Measurements from ENCODE around the gene PIK3AP1. TPM values are rescaled to one million over a fixed set of nuclear protein-coding genes. Genes with fewer than 3 reads are reported as not detected.
A peak's percentile ranks its signal among the peaks of the same experiment; 100 is the strongest.

PIK3AP1 gene
- total and polyA plus RNA-seq, 10 of the 15 experiments (the other 5 are each of a cell fraction or from before 2014, with no cell fraction given) = 26.2 to 306 (median 119) TPM

DNA sequence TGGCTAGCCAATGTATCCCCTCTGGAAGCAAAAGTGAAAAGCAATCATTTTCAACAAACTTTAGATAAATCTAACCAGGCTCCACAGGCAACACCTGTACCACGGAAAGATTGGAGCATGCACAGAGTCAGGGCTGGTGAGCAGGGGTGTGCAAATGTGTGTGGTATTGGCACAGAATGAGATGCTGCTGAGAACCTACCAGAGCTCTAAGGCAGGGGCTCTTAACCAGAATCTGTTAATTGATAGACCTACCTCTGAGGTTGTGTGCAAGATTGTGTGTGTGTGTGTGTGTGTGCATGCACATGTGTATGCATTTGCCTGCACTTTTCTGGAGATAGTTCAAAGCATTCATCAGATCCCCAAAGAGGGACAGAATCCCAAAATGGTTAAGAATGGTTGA, 62.9 kb downstream of the PIK3AP1 start:
- peaks cover 48% of the 10 kb centered on the region for H3K79me2 ChIP-seq (ENCODE audit: control insufficient read depth, insufficient read depth, low read length)
- H3K36me3 ChIP-seq (ENCODE audit: control insufficient read depth in 2 of 2, insufficient read depth in 2 of 2, low read length in 1 of 2) = peaks cover 16 to 29% of the 10 kb centered on the region in 2 experiments
- POLR2A ChIA-PET = interaction anchor here (0.6 kb wide), 1 partner anchor 12 kb away, joined by 3 read pairs; no protein-coding TSS in a partner anchor
- BruUV-seq (replicated peaks) = no TSS peak
- in situ Hi-C loops (cut with MboI) (no loop called here), intact Hi-C loops (cut with micrococcal nuclease; ENCODE audit: unreplicated experiment) (no loop called here)
- 44% methylated on average over 1 of the region's 1 CpG for WGBS (ENCODE audit: insufficient coverage, insufficient replicate concordance, low lambda C conversion rate, missing lambda C conversion rate)
- H4K20me1 ChIP-seq (ENCODE audit: control insufficient read depth, insufficient read depth) = peaks cover 11% of the 10 kb centered on the region; the same call in 1 of the 2 replicates
- no peak overlapping the region for H3K9ac ChIP-seq (ENCODE audit: control insufficient read depth, insufficient read depth, low read length)
- peaks cover 35% of the 10 kb centered on the region for H3K4me1 ChIP-seq (ENCODE audit: control insufficient read depth, insufficient read depth, low read length)
- H3K27ac ChIP-seq (ENCODE audit: control insufficient read depth, insufficient read depth) = no peak overlapping the region
- DNase-seq (ENCODE audit: low read depth, low spot score) (no peak), ATAC-seq (no peak), FAIRE-seq (no peak)
- 0 out of 2 replicates have a peak overlapping the region, but pooled peaks have one; percentile 30 for H3K4me2 ChIP-seq (ENCODE audit: control insufficient read depth, insufficient read depth)
- SMC1A ChIA-PET (ENCODE audit: uncharacterized antibody, unreplicated experiment) = no interaction called here
- RAD21 ChIA-PET (ENCODE audit: unreplicated experiment) = no interaction called here
- peaks cover 10% of the 10 kb centered on the region; the same call in 2 of the 3 replicates for H3K9me3 ChIP-seq (replicated peaks; ENCODE audit: control insufficient read depth, insufficient read depth, low read length)
- no peak overlapping the region for H2AFZ ChIP-seq (ENCODE audit: control insufficient read depth, low read depth, low read length)
- H3K27me3 ChIP-seq (replicated peaks in 1 of 2; ENCODE audit: control insufficient read depth in 2 of 2, insufficient read depth in 2 of 2, low read length in 1 of 2) = no peaks in the 10 kb centered on the region
- no peak overlapping the region for H3K4me3 ChIP-seq
- CTCF ChIA-PET = interaction anchor here (1.1 kb wide), 1 partner anchor 34 kb away, joined by 3 read pairs; no protein-coding TSS in a partner anchor
- TF ChIP-seq, protein P1, sequence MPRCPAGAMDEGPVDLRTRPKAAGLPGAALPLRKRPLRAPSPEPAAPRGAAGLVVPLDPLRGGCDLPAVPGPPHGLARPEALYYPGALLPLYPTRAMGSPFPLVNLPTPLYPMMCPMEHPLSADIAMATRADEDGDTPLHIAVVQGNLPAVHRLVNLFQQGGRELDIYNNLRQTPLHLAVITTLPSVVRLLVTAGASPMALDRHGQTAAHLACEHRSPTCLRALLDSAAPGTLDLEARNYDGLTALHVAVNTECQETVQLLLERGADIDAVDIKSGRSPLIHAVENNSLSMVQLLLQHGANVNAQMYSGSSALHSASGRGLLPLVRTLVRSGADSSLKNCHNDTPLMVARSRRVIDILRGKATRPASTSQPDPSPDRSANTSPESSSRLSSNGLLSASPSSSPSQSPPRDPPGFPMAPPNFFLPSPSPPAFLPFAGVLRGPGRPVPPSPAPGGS (IDR thresholded peaks at IDR 0.05; ENCODE audit: borderline replicate concordance, insufficient read depth, low read depth, low read length, poor library complexity, severe bottlenecking) = peak; percentile 54
- TF ChIP-seq BMI1 (IDR thresholded peaks at IDR 0.05; ENCODE audit: borderline replicate concordance) = no peak

GRCh38 chr10:96656839-96657238, 63.5 kb downstream of the PIK3AP1 start:
- H2AFZ ChIP-seq (ENCODE audit: control insufficient read depth, low read depth, low read length) = no peak overlapping the region
- no peak for DNase-seq (ENCODE audit: low read depth, low spot score)
- H4K20me1 ChIP-seq (ENCODE audit: control insufficient read depth, insufficient read depth) = peaks cover 11% of the 10 kb centered on the region; the same call in 1 of the 2 replicates
- no TSS peak for BruUV-seq (replicated peaks)
- no peak for ATAC-seq
- H3K79me2 ChIP-seq (ENCODE audit: control insufficient read depth, insufficient read depth, low read length) = peaks cover 47% of the 10 kb centered on the region
- peaks cover 16 to 31% of the 10 kb centered on the region in 2 experiments for H3K36me3 ChIP-seq (ENCODE audit: control insufficient read depth in 2 of 2, insufficient read depth in 2 of 2, low read length in 1 of 2)
- H3K27ac ChIP-seq (ENCODE audit: control insufficient read depth, insufficient read depth) = no peak overlapping the region
- H3K27me3 ChIP-seq (replicated peaks in 1 of 2; ENCODE audit: control insufficient read depth in 2 of 2, insufficient read depth in 2 of 2, low read length in 1 of 2) = no peaks in the 10 kb centered on the region
- no peak overlapping the region for H3K4me2 ChIP-seq (ENCODE audit: control insufficient read depth, insufficient read depth)
- peaks cover 40% of the 10 kb centered on the region for H3K4me1 ChIP-seq (ENCODE audit: control insufficient read depth, insufficient read depth, low read length)
- no peak overlapping the region for H3K9ac ChIP-seq (ENCODE audit: control insufficient read depth, insufficient read depth, low read length)
- SMC1A ChIA-PET (ENCODE audit: uncharacterized antibody, unreplicated experiment) = no interaction called here
- intact Hi-C loops (cut with micrococcal nuclease; ENCODE audit: unreplicated experiment) = no loop called here
- RAD21 ChIA-PET (ENCODE audit: unreplicated experiment) = no interaction called here
- H3K4me3 ChIP-seq = no peak overlapping the region
- 53% methylated on average over 9 of the region's 9 CpGs for WGBS (ENCODE audit: insufficient coverage, insufficient replicate concordance, low lambda C conversion rate, missing lambda C conversion rate)
- H3K9me3 ChIP-seq (replicated peaks; ENCODE audit: control insufficient read depth, insufficient read depth, low read length) = peaks cover 10% of the 10 kb centered on the region; the same call in 2 of the 3 replicates
- CTCF ChIA-PET = no interaction called here
- POLR2A ChIA-PET = interaction anchor here (0.6 kb wide), 1 partner anchor 15 kb away, joined by 6 read pairs; no protein-coding TSS in a partner anchor
- FAIRE-seq = no peak
- in situ Hi-C loops (cut with MboI) = no loop called here
- no peak for TF ChIP-seq MXI1 (IDR thresholded peaks at IDR 0.05; ENCODE audit: low read depth, low read length)
- no peak for TF ChIP-seq CBX3 (IDR thresholded peaks at IDR 0.05; ENCODE audit: borderline replicate concordance, low read depth)
- no peak for TF ChIP-seq ZBTB4 (CRISPR knock-in tag; IDR thresholded peaks at IDR 0.05)
- no peak for TF ChIP-seq GATAD2B (conservative IDR thresholded peaks at IDR 0.05; ENCODE audit: low read depth)
- TF ChIP-seq CEBPZ (IDR thresholded peaks at IDR 0.05; ENCODE audit: low read depth, low read length) = no peak
- no peak for TF ChIP-seq TBL1XR1 (IDR thresholded peaks at IDR 0.05; ENCODE audit: low read depth, low read length)

All from GM12878 (cell line).